Non-pigmented ciliary epithelial cell (primary cell): ENCODE data around the gene JMJD7.
"Not testable (repeated sequence)": the region's sequence is repeated elsewhere in the genome, so short reads cannot be mapped to it uniquely, and the experiment has no call there.

Experiments used
- DNase-seq: peaks from one replicate; pipeline ENCODE4 v3.0.0-alpha.2; 2010; ENCODE audit warnings: low read depth

JMJD7 gene

DNA sequence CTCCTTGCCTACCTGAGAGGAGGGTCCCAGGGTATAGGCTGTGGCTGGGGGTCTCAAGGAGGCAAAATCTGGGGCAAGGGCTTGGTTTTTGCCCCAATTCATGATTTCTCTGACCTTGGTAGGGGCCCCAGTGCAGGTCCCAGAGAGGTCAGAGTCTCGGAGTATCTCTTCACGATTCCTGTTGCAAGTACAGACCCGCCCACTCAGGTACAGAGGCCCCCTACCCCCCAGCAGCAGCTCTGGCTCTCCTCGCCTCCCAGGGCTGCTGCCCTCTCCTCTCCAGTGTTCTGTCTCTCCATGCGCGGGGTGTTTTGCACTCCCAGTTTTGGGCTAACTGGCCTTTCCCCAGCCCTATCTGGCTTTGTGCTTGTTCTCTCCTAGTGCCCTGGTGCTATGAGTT is 5.4 kb upstream of the JMJD7 start:
- no peak for DNase-seq

GRCh38 chr15:41822957-41823356 is 4.9 kb upstream of the JMJD7 start:
- no peak for DNase-seq

- no peak for DNase-seq
Observed at GRCh38 chr15:41823502-41823901, 4.4 kb upstream of the JMJD7 start.

DNA sequence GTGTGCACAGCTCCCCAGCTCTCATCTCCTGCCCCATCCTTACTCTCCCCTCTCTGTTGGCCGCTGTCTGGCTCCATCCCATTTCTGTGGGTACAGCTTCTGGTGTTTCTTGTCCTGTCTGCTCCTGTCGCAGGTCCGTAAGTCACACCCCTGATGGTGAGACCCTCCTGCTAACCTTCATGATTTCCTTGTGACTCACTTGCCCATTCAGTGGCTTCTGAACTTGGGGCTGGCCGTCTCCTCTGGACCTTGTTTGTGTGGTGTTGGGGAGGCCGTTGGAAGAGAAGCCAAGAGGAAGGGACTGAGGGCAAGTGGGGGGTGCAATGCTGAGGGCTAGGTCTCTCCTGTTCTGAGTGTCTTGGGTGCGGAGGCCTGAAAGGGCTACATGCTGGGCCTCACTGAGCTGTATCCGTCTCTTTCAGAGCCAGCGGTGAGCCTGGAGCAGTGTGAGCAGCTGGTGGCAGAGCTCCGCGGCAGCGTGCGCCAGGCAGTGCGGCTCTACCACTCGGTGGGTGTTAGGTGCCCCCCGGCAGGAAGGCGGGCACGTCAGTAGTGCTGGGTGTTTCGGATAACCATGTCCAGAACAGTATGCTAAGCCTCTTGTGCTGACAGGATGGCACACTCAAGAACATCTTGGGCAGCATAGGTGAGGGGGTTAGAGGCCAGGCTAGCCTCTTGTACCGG is 3.7 kb upstream of the JMJD7 start:
- no peak for DNase-seq

DNA sequence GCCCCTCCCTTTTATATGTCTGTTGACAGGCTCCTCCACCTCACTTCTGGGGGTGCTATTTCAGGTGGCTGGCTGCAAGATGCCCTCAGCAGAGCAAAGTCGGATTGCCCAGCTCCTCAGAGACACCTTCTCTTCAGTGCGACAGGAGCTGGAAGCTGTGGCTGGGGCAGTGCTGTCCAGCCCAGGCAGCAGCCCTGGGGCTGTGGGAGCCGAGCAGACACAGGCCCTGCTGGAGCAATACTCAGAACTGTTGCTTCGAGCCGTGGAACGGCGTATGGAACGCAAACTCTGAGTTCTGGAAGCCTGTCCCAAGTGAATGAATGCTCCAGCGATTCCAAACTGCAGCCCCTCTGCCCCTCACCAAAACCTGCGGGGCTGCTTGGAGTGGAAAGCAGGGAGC is 2.7 kb upstream of the JMJD7 start:
- DNase-seq, result no peak

GRCh38 chr15:41825572-41826535 is 2.0 kb upstream of the JMJD7 start:
- DNase-seq, result no peak

GRCh38 chr15:41827290-41827879 is 507 bp upstream of the JMJD7 start:
- DNase-seq, result no peak

DNA sequence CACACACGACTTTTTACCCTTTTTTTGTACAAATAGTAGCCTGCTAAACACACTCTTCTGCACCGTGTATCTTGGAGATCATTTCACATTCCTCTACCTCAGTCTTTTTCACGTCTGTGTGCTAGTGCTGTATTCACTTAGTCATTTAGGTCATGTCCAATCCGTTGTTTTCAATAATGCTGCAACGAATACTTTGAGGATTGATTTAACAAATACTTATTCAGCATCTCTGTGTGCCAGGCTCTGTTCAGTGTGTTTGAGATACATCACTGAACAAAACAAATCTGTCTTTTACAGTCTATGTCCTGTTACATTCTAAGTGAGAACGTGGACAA is 882 bp downstream of the JMJD7 start:
- DNase-seq, result no peak

DNA sequence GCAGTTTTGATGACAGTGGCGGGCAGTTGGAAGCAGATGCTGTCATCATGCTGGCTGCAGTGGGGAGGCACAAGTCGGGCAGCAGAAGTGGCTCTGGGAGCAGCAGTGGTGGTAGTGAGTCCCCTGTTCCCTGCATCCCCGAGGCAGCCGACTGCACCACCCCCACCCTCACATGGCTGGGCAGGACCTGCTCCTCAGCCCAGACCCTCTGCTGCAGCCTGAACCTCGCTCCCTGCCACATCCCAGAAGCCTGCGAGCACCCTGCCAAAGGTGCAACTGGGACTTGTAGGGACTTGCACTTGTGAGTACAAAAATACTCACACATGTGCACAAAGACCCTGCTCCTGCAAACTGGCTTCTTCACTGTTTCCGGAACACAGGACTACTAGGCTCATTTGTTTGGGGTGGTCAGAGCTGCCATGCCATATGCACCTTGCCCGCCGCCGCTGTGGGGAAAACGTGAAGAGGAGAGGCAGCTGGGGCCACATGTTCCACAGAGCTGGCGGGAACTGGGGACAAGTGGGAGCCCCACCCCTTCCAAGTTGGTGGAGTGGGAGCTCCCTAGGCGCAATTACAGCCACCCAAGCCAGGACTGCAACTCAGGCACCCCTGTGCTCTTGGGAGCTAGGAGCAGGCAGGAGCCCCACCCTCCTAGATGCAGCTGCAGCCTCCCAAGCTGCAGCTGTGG is 2.2 kb downstream of the JMJD7 start:
- no peak for DNase-seq

GRCh38 chr15:41831291-41831690 is 3.4 kb downstream of the JMJD7 start:
- DNase-seq, result not testable (repeated sequence)

GRCh38 chr15:41832208-41832607 is 4.3 kb downstream of the JMJD7 start:
- no peak for DNase-seq

- no peak for DNase-seq
Observed at GRCh38 chr15:41832875-41833274, 5.0 kb downstream of the JMJD7 start.

GRCh38 chr15:41834096-41834495 is 6.2 kb downstream of the JMJD7 start:
- DNase-seq, result no peak

DNA sequence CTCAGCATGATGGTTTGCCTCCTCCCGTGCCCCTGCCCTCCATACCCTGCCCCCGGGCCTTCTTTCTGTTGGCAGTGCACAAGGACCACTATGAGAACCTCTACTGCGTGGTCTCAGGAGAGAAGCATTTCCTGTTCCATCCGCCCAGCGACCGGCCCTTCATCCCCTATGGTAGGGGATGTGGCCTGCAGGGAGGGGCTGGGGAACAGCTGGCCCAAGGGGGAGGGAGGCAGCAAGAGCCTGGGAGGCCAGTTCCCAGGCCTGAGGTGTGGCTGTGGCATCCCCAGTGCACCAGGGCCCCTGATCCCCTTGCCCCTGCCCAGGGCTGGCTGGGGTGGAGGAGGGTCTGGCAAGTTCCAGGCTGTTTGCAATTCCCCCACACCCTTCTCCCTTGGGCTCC is 8.2 kb downstream of the JMJD7 start:
- no peak for DNase-seq

DNA sequence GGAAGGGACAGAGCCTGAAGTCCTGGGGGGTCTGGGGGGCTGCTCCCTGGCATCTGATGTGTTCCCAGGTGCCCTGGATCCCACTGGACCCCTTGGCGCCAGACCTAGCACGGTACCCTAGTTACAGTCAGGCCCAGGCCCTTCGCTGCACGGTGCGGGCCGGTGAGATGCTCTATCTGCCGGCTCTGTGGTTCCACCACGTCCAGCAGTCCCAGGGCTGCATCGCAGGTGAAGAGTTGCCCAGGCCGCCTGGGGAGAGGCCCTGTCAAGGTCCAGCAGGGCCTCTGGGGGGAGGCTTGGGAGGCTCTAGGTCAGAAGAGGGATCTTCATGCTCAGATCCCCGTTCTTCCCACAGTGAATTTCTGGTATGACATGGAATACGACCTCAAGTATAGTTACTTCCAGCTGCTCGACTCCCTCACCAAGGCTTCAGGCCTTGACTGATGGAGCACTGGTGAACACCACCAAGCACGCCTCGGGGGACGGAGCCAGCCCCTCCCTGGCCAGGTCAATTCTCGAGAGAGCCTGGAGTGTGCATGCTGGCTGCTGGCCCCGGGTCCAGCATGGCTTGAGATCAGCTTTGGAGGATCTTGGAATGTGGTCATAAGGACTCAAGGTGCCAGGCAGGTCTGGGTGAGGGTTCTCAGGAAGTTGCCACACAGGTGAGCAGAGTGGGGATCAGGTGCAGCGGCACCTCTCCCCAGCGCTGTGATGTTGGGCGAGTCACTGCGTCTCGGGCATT is 9.0 kb downstream of the JMJD7 start:
- no peak for DNase-seq

- no peak for DNase-seq
Observed at GRCh38 chr15:41838400-41838897, 10.6 kb downstream of the JMJD7 start, which contains the start of gene PLA2G4B. Gene PLA2G4B, plus strand, starts transcription at chr15:41838847. Its CDS starts 67 bp downstream, at chr15:41838914.

DNA sequence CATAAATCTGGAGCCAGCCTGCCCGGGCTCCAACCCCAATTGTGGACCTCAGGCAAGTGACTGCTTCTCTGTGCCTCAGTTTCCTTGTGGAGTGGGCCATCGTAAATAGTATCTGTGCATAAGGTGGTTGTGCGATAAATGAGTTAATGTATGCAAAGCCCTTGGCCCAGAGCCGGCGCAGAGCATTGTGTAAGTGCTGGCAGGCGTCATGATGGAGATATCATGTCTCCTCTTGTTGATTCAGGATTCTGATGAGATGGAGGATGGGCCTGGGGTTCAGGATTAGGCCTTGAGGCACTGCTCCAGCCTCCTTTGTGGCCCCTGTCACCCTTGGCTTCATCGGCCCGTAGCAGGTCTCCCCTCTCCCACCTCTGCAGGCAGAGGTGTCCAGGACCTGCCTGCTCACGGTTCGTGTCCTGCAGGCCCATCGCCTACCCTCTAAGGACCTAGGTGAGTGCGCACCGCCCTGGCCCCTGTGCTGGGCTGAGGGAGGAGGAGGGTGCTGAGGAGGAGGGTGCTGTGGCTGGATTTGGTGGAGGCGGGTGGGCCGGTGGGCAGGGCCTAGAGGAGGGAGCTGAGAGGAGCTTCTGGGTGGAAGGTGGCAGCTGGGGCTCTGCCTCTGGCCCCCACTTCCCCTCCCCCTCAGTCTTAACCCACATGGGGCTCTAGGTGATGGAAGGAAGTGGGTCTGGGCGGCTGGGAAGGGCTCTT is 12.0 kb downstream of the JMJD7 start:
- no peak for DNase-seq

DNA sequence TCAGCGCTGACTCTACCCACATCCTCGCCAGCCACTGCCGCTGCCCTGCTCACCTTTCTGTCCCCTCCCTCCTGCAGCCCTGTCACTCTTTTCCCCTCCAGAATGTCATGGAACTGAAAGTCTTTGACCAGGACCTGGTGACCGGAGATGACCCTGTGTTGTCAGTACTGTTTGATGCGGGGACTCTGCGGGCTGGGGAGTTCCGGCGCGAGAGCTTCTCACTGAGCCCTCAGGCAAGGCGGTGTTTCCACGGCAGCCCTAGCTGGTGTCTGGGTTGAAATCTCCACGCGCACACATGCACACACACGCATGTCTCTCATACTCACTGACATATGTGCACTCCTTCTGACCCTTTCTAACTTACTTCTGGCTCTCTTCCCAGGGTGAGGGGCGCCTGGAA is 12.8 kb downstream of the JMJD7 start:
- no peak for DNase-seq

- DNase-seq, result no peak
Observed at GRCh38 chr15:41841131-41841530, 13.2 kb downstream of the JMJD7 start.

DNA sequence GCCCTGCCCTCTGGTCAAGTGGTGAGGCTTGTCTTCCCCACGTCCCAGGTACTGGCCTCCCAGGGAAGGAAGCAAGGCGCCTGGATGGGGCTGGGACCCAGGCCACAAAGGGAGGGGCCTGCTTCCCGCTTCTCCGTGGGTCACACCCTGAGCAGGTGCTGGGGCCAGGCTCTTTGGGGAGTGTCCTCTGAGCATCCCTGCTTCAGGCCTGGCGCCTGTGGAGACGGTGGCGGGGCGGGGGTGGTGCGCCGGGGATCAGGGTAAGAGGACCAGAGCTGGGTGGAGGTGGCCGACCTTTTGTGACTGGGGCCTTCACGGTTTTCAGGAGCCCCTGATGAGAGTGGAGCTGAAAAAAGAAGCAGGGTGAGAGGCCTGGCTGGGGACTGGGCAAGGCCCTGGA is 14.3 kb downstream of the JMJD7 start:
- DNase-seq, result no peak

DNA sequence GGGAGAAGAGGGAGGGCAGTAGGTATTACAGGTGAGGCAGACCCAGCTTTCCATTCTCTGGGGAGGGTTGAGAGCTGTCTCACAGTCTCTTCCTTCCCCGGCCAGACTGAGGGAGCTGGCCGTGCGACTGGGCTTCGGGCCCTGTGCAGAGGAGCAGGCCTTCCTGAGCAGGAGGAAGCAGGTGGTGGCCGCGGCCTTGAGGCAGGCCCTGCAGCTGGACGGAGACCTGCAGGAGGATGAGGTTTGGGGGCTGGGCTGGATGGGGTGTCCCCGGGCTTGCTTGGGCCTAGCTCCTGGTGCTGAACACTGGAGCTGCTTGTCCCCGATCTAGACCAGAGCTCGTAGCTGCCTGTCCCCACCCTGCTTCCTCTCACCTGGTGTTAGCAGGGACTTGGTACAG is 15.7 kb downstream of the JMJD7 start:
- no peak for DNase-seq
